A549 (cell line): ENCODE data around the gene GPSM1. TPM values are rescaled to one million over a fixed set of nuclear protein-coding genes. Genes with fewer than 3 reads are reported as not detected.

Experiments
- ATAC-seq, 2 experiments: fragments of 200-7000 bp in 1 of 2; fragments of >200 bp in 1 of 2; cut with Nextera tagmentation in 1 of 2; cut with Tn5 transposase in 1 of 2; 3 replicates each; pipeline versions ENCODE4 v1.8.0 to v1.9.1; 2018 to 2020; ENCODE audit warnings: mild to moderate bottlenecking in 1 of 2, moderate library complexity in 1 of 2
- CTCF ChIA-PET: fragments of 300-600 bp; sonication (Branson Sonifier 250); formaldehyde crosslinking; extraction: SDS; loops from one replicate; lab custom pipeline; 2021; ENCODE audit warnings: antibody characterized with exemption, inconsistent platforms; lab: Yijun Ruan, JAX
- POLR2A ChIA-PET: fragments of 350-600 bp; formaldehyde crosslinking; extraction: SDS; loops from one replicate; lab custom pipeline; 2021; ENCODE audit warnings: antibody characterized with exemption, inconsistent platforms; lab: Yijun Ruan, JAX
- DNase-seq, 2 experiments: peaks; one replicate each; pipeline versions ENCODE4 v3.0.0 to v3.0.0-alpha.2; 2011 to 2016; ENCODE audit warnings: low read depth in 1 of 2, low spot score in 1 of 2
- FAIRE-seq: peaks from 2 replicates; lab custom pipeline; 2011; peaks lifted over from hg19 to GRCh38; lab: Jason Lieb, UNC
- H3K27ac ChIP-seq, 2 experiments: fragments of >200 bp; sonication (Bioruptor Twin); formaldehyde crosslinking; 3 replicates each; pipeline ENCODE4 v1.5.1; 2016 to 2017
- H3K4me1 ChIP-seq: fragments of >200 bp; sonication (Bioruptor Twin); formaldehyde crosslinking; 3 replicates; pipeline ENCODE4 v1.6.1; 2016
- H3K4me2 ChIP-seq: fragments of >200 bp; sonication (Bioruptor Twin); formaldehyde crosslinking; 3 replicates; pipeline ENCODE4 v1.6.1; 2016
- H3K4me3 ChIP-seq: fragments of >200 bp; sonication (Bioruptor Twin); formaldehyde crosslinking; 3 replicates; pipeline ENCODE4 v1.5.1; 2016
- H3K9me3 ChIP-seq: fragments of >200 bp; sonication (Bioruptor Twin); formaldehyde crosslinking; 3 replicates; pipeline ENCODE4 v1.6.1; 2016
- CBX8 ChIP-seq: fragments of 200-600 bp; sonication (generic); IDR thresholded peaks from 2 replicates; pipeline ENCODE4 v1.6.1; 2016
- CEBPB ChIP-seq, 2 experiments: fragments of >200 bp in 1 of 2; sonication (Bioruptor Twin) in 1 of 2; formaldehyde crosslinking in 1 of 2; IDR thresholded peaks; 2 replicates each; pipeline ENCODE4 v1.6.1; 2012 to 2016
- EHF ChIP-seq: fragments of 250-450 bp; sonication (Bioruptor Pico); IDR thresholded peaks from 2 replicates; pipeline ENCODE4 v1.5.0; 2020; ENCODE audit warnings: mild to moderate bottlenecking
- FOSB ChIP-seq: fragments of 250-450 bp; sonication (Bioruptor Pico); IDR thresholded peaks from 2 replicates; pipeline ENCODE4 v1.5.0; 2020; ENCODE audit warnings: mild to moderate bottlenecking, moderate library complexity
- FOSL2 ChIP-seq, 2 experiments: fragments of 450-650 bp in 1 of 2; fragments of >200 bp in 1 of 2; sonication (Bioruptor Twin) in 1 of 2; formaldehyde crosslinking; IDR thresholded peaks; 2 replicates each; pipeline versions ENCODE4 v1.5.0 to v1.6.1; 2016 to 2020; ENCODE audit warnings: mild to moderate bottlenecking in 1 of 2, moderate library complexity in 1 of 2
- JUNB ChIP-seq: fragments of >200 bp; sonication (Bioruptor Twin); formaldehyde crosslinking; IDR thresholded peaks from 2 replicates; pipeline ENCODE4 v1.6.1; 2016
- KDM5A ChIP-seq: fragments of 200-600 bp; sonication (generic); IDR thresholded peaks from 2 replicates; pipeline ENCODE4 v1.6.1; 2016; ENCODE audit warnings: antibody characterized with exemption, mild to moderate bottlenecking
- MAFK ChIP-seq: fragments of 450-650 bp; IDR thresholded peaks from 2 replicates; pipeline ENCODE4 v1.6.1; 2014; ENCODE audit not compliant: partially characterized antibody
- NPAS2 ChIP-seq: fragments of 250-450 bp; sonication (Bioruptor Pico); IDR thresholded peaks from 2 replicates; pipeline ENCODE4 v1.8.0; 2022; ENCODE audit warnings: mild to moderate bottlenecking, moderate library complexity, borderline replicate concordance
- NR3C1 ChIP-seq: fragments of >200 bp; sonication (Bioruptor Twin); formaldehyde crosslinking; IDR thresholded peaks from 3 replicates; pipeline ENCODE4 v1.6.1; 2017
- PHF8 ChIP-seq: fragments of 200-600 bp; sonication (generic); IDR thresholded peaks from 2 replicates; pipeline ENCODE4 v1.6.1; 2016; ENCODE audit warnings: low read depth, mild to moderate bottlenecking, antibody characterized with exemption, moderate library complexity, borderline replicate concordance
- POLR2A ChIP-seq: IDR thresholded peaks from 2 replicates; pipeline ENCODE4 v1.6.1; 2012; ENCODE audit warnings: mild to moderate bottlenecking, low read length
- POLR2AphosphoS2 ChIP-seq: conservative IDR thresholded peaks from 2 replicates; pipeline ENCODE4 v1.6.1; 2012; ENCODE audit warnings: low read length, improper control_type of control experiment, inconsistent platforms
- RAD21 ChIP-seq, 2 experiments: fragments of >200 bp in 1 of 2; sonication (Bioruptor Twin) in 1 of 2; formaldehyde crosslinking in 1 of 2; IDR thresholded peaks in 1 of 2; conservative IDR thresholded peaks in 1 of 2; 2 replicates in 1 of 2; 3 replicates in 1 of 2; pipeline ENCODE4 v1.6.1; 2012 to 2018; ENCODE audit warnings: inconsistent platforms in 1 of 2
- RARB ChIP-seq: fragments of 250-450 bp; sonication (Bioruptor Pico); IDR thresholded peaks from 2 replicates; pipeline ENCODE4 v1.8.0; 2021; ENCODE audit warnings: mild to moderate bottlenecking, moderate library complexity
- RNF2 ChIP-seq: fragments of 200-600 bp; sonication (generic); IDR thresholded peaks from 2 replicates; pipeline ENCODE4 v1.6.1; 2016; ENCODE audit warnings: low read depth, mild to moderate bottlenecking, antibody characterized with exemption, moderate library complexity, borderline replicate concordance
- SREBF2 ChIP-seq: fragments of 450-650 bp; IDR thresholded peaks from 2 replicates; pipeline ENCODE4 v1.6.1; 2014; ENCODE audit warnings: mild to moderate bottlenecking, moderate library complexity
- TP53 ChIP-seq: fragments of 250-450 bp; sonication (Bioruptor Pico); IDR thresholded peaks from 2 replicates; pipeline ENCODE4 v1.5.0; 2021; ENCODE audit warnings: mild to moderate bottlenecking, moderate library complexity
- ZNF302 ChIP-seq: fragments of 250-450 bp; sonication (Bioruptor Pico); IDR thresholded peaks from 2 replicates; pipeline ENCODE4 v1.9.0; 2021; ENCODE audit warnings: inconsistent platforms, mild to moderate bottlenecking, moderate library complexity
- WGBS: methylation state at CpG from one replicate; pipeline ENCODE4 v1.1.6; 2017; ENCODE audit errors: missing lambda C conversion rate; 5-methylcytosine and 5-hydroxymethylcytosine counted together
- polyA plus RNA-seq, 4 experiments: library from polyadenylated mRNA; depleted of rRNA in 3 of 4; stranded (reverse); fragments of >200 nt; fragmentation: RNase III in 1 of 4; extraction: RNeasy Plus Mini Kit Qiagen cat#74134 plus additional on column Dnase treatment in 1 of 4; gene quantifications; 2 replicates in 3 of 4; 3 replicates in 1 of 4; pipeline ENCODE4 v1.2.3, GENCODE V29; 2011 to 2017
- TF ChIP-seq, protein P1 (sequence below): IDR thresholded peaks from 2 replicates; pipeline ENCODE4 v1.6.1; 2012
- TF ChIP-seq, protein P2 (sequence below): IDR thresholded peaks from 2 replicates; pipeline ENCODE4 v1.6.1; 2012
- TF ChIP-seq, protein P3 (sequence below): fragments of >200 bp; sonication (Bioruptor Twin); formaldehyde crosslinking; IDR thresholded peaks from 3 replicates; pipeline ENCODE4 v1.6.1; 2016

The GPSM1 gene
- polyA plus RNA-seq, 2 of the 4 experiments (the other 2 are of a cell fraction): 2.1 to 8.8 TPM

DNA sequence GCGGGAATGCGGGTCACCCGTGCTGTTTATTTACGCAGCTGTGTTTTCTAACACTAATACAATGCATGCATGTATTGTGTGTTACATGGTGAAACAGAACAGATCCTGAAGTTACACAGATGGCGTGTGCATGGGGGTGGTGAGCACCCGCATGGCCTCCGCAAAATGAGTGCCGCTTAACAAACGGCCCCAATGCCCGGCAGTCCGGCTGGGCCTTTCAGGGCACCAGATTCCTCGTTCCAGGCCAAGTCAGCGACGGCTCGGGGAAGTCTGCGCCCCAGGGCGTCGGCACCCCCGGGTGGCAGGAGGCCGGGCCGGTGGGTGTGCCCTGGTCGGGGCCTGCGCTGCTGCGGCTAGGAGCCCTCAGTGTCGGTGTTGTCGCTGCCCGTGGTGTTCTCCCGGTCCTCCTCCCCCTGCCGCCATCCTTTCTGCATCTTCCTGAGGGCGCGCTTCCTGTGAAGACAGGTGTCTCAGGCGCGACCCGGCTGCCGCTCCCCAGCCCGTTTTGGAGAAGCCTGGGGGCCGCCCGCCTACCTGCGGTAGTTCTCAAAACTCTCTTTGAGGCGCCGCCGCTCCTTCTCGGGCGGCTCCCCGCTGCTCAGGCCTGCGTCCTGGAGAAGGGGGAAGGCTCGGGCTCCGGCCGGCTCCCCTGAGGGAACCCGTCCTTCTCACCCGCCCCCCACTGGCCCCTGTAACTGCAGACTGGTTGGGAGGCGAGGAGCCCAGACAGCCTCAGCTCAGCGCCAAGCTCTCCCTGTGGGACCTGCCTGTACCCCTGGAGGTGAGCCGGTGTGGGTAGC, 36.8 kb downstream of the GPSM1 start:
- POLR2A ChIA-PET: interaction anchor here (0.6 to 2.4 kb wide), 8 partner anchors 8 to 120 kb away, joined by 4 to 33 read pairs (median 12); partner anchors contain the start of gene SNAPC4
- Histone ChIP-seq H3K4me1 (peaks cover 13% of the 10 kb centered on the region; the same call in 2 of the 3 replicates), H3K9me3 (no peaks in the 10 kb centered on the region)
- no peak for DNase-seq
- no peak for TF ChIP-seq FOSL2 (IDR thresholded peaks at IDR 0.05)
- TF ChIP-seq FOSL2 (CRISPR knock-in tag; IDR thresholded peaks at IDR 0.05): no peak
- 0 out of 2 replicates have a peak, but pooled peaks have one; percentile 51 for TF ChIP-seq RNF2
- TF ChIP-seq, all 56 proteins: peak for 1
- Histone ChIP-seq H3K4me2 (peak overlapping the region; percentile 77), H3K4me3 (peak overlapping the region; percentile 88), H3K27ac (peak overlapping the region in 1 of 2 experiments; percentile 98; a peak in 4 of 6 replicates)
- CTCF ChIA-PET: interaction anchor here (0.8 to 3.9 kb wide), 31 partner anchors 8 to 357 kb away, joined by 3 to 29 read pairs (median 5); partner anchors contain the start of gene CARD9
- ATAC-seq: no peak
- WGBS: 83% methylated on average over 43 of the region's 54 CpGs
- no peak for FAIRE-seq

DNA sequence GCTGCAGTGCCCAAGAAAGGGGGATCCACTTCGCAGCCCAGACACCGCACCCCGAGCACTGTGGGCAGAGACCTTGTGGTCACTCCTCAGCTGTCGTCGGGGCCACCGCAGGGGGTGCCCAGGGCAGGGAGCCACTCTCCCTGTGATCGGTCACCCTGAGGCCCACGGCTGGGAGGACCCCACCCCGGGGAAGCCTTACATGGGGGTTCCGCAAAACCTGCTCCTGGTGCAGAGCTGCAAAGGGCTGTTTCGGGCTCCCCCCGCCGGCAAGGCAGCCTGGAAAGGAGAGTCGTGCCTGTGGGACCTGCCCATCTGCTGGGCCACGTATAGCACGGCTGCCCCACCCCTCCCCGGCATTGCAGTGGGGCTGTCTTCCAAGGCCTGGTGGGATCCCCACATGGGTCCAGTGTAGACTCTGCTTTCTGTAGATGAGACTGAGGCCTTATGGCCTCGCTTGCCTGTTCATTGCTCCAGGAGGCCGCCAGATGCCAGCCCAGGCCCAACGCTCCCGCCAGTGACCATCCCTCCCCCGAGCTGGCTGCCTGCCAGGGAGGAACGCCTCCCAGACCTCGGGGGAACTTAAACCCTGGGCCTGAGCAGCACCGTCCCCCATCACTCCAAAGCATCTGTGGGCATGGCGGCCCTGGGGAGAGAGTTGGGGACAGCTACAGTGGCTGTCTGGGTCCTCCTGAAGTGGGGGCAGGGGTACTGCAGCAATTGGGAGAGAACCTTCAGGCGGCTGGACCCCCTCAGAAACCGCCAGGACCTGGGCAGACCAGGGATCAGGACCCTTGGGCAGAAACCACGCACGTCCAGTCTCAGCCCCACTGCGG, 37.8 kb downstream of the GPSM1 start:
- H3K4me1 ChIP-seq: peaks cover 13% of the 10 kb centered on the region; the same call in 2 of the 3 replicates
- CTCF ChIA-PET: interaction anchor here (0.9 to 3.9 kb wide), 10 partner anchors 10 to 75 kb away, joined by 3 to 29 read pairs (median 12); partner anchors contain the start of gene CARD9
- TF ChIP-seq FOSB (CRISPR knock-in tag) (no peak), NPAS2 (CRISPR knock-in tag) (no peak), SREBF2 (no peak), PHF8 (no peak), MAFK (no peak), POLR2A (no peak), RAD21 (conservative IDR thresholded peaks at IDR 0.05 in 1 of 2, IDR thresholded peaks at IDR 0.05 in 1 of 2) (no peak), CBX8 (no peak), KDM5A (no peak)
- TF ChIP-seq, protein P1, sequence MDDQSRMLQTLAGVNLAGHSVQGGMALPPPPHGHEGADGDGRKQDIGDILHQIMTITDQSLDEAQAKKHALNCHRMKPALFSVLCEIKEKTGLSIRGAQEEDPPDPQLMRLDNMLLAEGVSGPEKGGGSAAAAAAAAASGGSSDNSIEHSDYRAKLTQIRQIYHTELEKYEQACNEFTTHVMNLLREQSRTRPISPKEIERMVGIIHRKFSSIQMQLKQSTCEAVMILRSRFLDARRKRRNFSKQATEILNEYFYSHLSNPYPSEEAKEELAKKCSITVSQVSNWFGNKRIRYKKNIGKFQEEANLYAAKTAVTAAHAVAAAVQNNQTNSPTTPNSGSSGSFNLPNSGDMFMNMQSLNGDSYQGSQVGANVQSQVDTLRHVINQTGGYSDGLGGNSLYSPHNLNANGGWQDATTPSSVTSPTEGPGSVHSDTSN: no peak
- TF ChIP-seq, all 56 proteins: peak for 0
- Histone ChIP-seq H3K4me2 (no peak overlapping the region), H3K27ac (no peak overlapping the region), H3K4me3 (no peak overlapping the region), H3K9me3 (no peaks in the 10 kb centered on the region)
- DNase-seq (no peak), ATAC-seq (no peak), FAIRE-seq (no peak)
- POLR2A ChIA-PET: no interaction called here
- 76% methylated on average over 16 of the region's 31 CpGs for WGBS

DNA sequence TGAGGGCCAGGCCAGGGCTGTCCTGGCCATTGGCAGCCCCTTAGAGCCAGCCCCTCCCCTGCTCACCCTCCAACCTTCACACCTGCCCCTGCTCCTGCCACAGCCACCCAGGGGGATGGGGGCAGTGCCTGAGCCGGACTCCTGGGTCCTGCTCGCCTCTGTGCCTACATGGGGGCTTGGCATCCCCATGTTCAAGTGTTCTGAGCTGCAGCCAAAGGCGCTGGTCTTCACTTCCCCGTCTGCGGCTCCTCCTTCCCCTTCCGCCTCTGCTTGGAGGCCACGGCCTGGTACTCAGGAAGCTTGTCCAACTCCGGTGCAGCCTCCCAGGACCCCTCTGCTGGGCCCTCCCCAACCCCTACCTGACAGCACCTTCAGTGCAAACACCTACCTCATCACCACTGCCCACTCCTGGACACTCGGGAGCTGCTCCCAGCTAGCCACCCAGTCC, 38.5 kb downstream of the GPSM1 start:
- FAIRE-seq (no peak), DNase-seq (no peak), ATAC-seq (no peak)
- ChIA-PET CTCF (interaction anchor here (1.1 to 3.9 kb wide), 8 partner anchors 9 to 82 kb away, joined by 4 to 26 read pairs (median 6); partner anchors contain the start of gene CARD9), POLR2A (no interaction called here)
- no peak for TF ChIP-seq POLR2AphosphoS2
- TF ChIP-seq EHF (CRISPR knock-in tag): no peak
- TF ChIP-seq RAD21 (conservative IDR thresholded peaks at IDR 0.05 in 1 of 2, IDR thresholded peaks at IDR 0.05 in 1 of 2): no peak
- TF ChIP-seq, protein P2, sequence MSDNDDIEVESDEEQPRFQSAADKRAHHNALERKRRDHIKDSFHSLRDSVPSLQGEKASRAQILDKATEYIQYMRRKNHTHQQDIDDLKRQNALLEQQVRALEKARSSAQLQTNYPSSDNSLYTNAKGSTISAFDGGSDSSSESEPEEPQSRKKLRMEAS: no peak
- TF ChIP-seq, protein P3, sequence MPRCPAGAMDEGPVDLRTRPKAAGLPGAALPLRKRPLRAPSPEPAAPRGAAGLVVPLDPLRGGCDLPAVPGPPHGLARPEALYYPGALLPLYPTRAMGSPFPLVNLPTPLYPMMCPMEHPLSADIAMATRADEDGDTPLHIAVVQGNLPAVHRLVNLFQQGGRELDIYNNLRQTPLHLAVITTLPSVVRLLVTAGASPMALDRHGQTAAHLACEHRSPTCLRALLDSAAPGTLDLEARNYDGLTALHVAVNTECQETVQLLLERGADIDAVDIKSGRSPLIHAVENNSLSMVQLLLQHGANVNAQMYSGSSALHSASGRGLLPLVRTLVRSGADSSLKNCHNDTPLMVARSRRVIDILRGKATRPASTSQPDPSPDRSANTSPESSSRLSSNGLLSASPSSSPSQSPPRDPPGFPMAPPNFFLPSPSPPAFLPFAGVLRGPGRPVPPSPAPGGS: no peak
- no peak for TF ChIP-seq SREBF2
- TF ChIP-seq JUNB: no peak
- TF ChIP-seq CEBPB (IDR thresholded peaks at IDR 0.05): no peak
- TF ChIP-seq FOSL2 (IDR thresholded peaks at IDR 0.05): no peak
- TF ChIP-seq FOSL2 (CRISPR knock-in tag; IDR thresholded peaks at IDR 0.05): no peak
- TF ChIP-seq NR3C1: no peak
- TF ChIP-seq ZNF302: no peak
- TF ChIP-seq TP53 (CRISPR knock-in tag): no peak
- no peak for TF ChIP-seq RARB (CRISPR knock-in tag)
- no peaks in the 10 kb centered on the region for H3K9me3 ChIP-seq
- no peak overlapping the region for H3K4me2 ChIP-seq
- H3K4me3 ChIP-seq: no peak overlapping the region
- 92% methylated on average over 9 of the region's 9 CpGs for WGBS
- H3K4me1 ChIP-seq: peaks cover 13% of the 10 kb centered on the region; the same call in 2 of the 3 replicates
- H3K27ac ChIP-seq: no peak overlapping the region
